Neural cell (in vitro differentiated cells): Measurements from ENCODE around the gene APLF. TPM values are rescaled to one million over a fixed set of nuclear protein-coding genes. Genes with fewer than 3 reads are reported as not detected.

Experiments used
- H2AFZ ChIP-seq: fragments of 200-600, 300-800 bp; sonication (generic), shearing (Covaris generic); 2 replicates; pipeline ENCODE4 v1.6.0; 2014; ENCODE audit warnings: low read depth, mild to moderate bottlenecking, antibody characterized with exemption, low read length, moderate library complexity
- H3F3A ChIP-seq: fragments of 200-600 bp; shearing (Covaris generic); 2 replicates; pipeline ENCODE4 v1.6.1; 2016; ENCODE audit warnings: mild to moderate bottlenecking, moderate library complexity, mixed read lengths, antibody characterized with exemption, low read length; ENCODE audit not compliant: insufficient read depth, poor library complexity, severe bottlenecking
- H3K27ac ChIP-seq: fragments of 200-600, 300-800 bp; sonication (generic), shearing (Covaris generic); 2 replicates; pipeline ENCODE4 v1.5.1; 2014; ENCODE audit warnings: mild to moderate bottlenecking, low read length, moderate library complexity
- H3K27me3 ChIP-seq: fragments of 300-800, 200-600 bp; sonication (generic), shearing (Covaris generic); 2 replicates; pipeline ENCODE4 v1.6.0; 2014; ENCODE audit warnings: mild to moderate bottlenecking, low read depth, low read length, moderate library complexity; ENCODE audit not compliant: insufficient read depth
- H3K36me3 ChIP-seq: fragments of 300-800, 200-600 bp; sonication (generic), shearing (Covaris generic); 2 replicates; pipeline ENCODE4 v1.5.1; 2014; ENCODE audit warnings: mild to moderate bottlenecking, antibody characterized with exemption, low read length, moderate library complexity; ENCODE audit not compliant: insufficient read depth
- H3K4me2 ChIP-seq: fragments of 300-800, 200-600 bp; sonication (generic), shearing (Covaris generic); 2 replicates; pipeline ENCODE4 v1.6.0; 2014; ENCODE audit warnings: mild to moderate bottlenecking, low read length
- H3K4me3 ChIP-seq: fragments of 300-800, 200-600 bp; sonication (generic), shearing (Covaris generic); 2 replicates; pipeline ENCODE4 v1.5.1; 2014; ENCODE audit warnings: mild to moderate bottlenecking, low read length, moderate library complexity
- H3K79me2 ChIP-seq: fragments of 200-600 bp; shearing (Covaris generic); replicated peaks from 2 replicates; pipeline ENCODE4 v1.6.0; 2014; ENCODE audit warnings: mild to moderate bottlenecking, low read length, moderate library complexity; ENCODE audit not compliant: insufficient read depth
- H3K9ac ChIP-seq: fragments of 300-800, 200-600 bp; sonication (generic), shearing (Covaris generic); 2 replicates; pipeline ENCODE4 v1.6.1; 2016; ENCODE audit warnings: mild to moderate bottlenecking, low read length, mixed read lengths
- H3K9me2 ChIP-seq: fragments of 200-600 bp; shearing (Covaris generic); 2 replicates; pipeline ENCODE4 v1.6.1; 2016; ENCODE audit warnings: mild to moderate bottlenecking, low read length, mixed read lengths; ENCODE audit not compliant: insufficient read depth
- H3K9me3 ChIP-seq: fragments of 200-600, 300-800 bp; sonication (generic), shearing (Covaris generic); 2 replicates; pipeline ENCODE4 v1.6.1; 2016; ENCODE audit warnings: mild to moderate bottlenecking, mixed run types, low read length, moderate library complexity, mixed read lengths
- H4K20me1 ChIP-seq: fragments of 200-600 bp; shearing (Covaris generic); 2 replicates; pipeline ENCODE4 v1.6.1; 2016; ENCODE audit warnings: mild to moderate bottlenecking, mixed run types; ENCODE audit not compliant: insufficient read depth
- EP300 ChIP-seq: fragments of 450-650 bp; conservative IDR thresholded peaks from 2 replicates; pipeline ENCODE4 v1.6.1; 2014; ENCODE audit warnings: antibody characterized with exemption, mild to moderate bottlenecking, moderate library complexity; ENCODE audit not compliant: poor library complexity, severe bottlenecking
- EZH2 ChIP-seq: fragments of 200-600, 300-800 bp; shearing (Covaris generic), sonication (generic); IDR thresholded peaks from 2 replicates; pipeline ENCODE4 v1.6.1; 2014; ENCODE audit warnings: antibody characterized with exemption, low read length, borderline replicate concordance, mild to moderate bottlenecking; ENCODE audit not compliant: insufficient read depth, poor library complexity, severe bottlenecking
- MXI1 ChIP-seq: fragments of 450-650 bp; conservative IDR thresholded peaks from 2 replicates; pipeline ENCODE4 v1.6.1; 2014; ENCODE audit warnings: antibody characterized with exemption, mild to moderate bottlenecking; ENCODE audit not compliant: poor library complexity, severe bottlenecking
- POLR2AphosphoS5 ChIP-seq: IDR thresholded peaks from 2 replicates; pipeline ENCODE4 v1.6.1; 2012
- RAD21 ChIP-seq: fragments of 450-650 bp; conservative IDR thresholded peaks from 2 replicates; pipeline ENCODE4 v1.6.1; 2014; ENCODE audit warnings: antibody characterized with exemption, mild to moderate bottlenecking, moderate library complexity
- SMC3 ChIP-seq: fragments of 450-650 bp; conservative IDR thresholded peaks from 2 replicates; pipeline ENCODE4 v1.6.1; 2014; ENCODE audit warnings: antibody characterized with exemption, mild to moderate bottlenecking, moderate library complexity; ENCODE audit not compliant: poor library complexity
- TAF1 ChIP-seq: IDR thresholded peaks from 2 replicates; pipeline ENCODE4 v1.6.1; 2012; ENCODE audit warnings: low read depth
- polyA plus RNA-seq: library from polyadenylated mRNA; depleted of rRNA; stranded (reverse); fragments of >200 nt; gene quantifications from 2 replicates; pipeline ENCODE4 v1.2.3, GENCODE V29; 2014
- TF ChIP-seq, protein P1 (sequence below): IDR thresholded peaks from 2 replicates; pipeline ENCODE4 v1.6.1; 2012; ENCODE audit warnings: borderline replicate concordance
- TF ChIP-seq, protein P2 (sequence below): fragments of 450-650 bp; IDR thresholded peaks from 2 replicates; pipeline ENCODE4 v1.5.1; 2014; ENCODE audit warnings: antibody characterized with exemption, mild to moderate bottlenecking, moderate library complexity; ENCODE audit not compliant: poor library complexity, severe bottlenecking

The APLF gene
- polyA plus RNA-seq, 1 donor from 2014 or later = 0.45 TPM

DNA sequence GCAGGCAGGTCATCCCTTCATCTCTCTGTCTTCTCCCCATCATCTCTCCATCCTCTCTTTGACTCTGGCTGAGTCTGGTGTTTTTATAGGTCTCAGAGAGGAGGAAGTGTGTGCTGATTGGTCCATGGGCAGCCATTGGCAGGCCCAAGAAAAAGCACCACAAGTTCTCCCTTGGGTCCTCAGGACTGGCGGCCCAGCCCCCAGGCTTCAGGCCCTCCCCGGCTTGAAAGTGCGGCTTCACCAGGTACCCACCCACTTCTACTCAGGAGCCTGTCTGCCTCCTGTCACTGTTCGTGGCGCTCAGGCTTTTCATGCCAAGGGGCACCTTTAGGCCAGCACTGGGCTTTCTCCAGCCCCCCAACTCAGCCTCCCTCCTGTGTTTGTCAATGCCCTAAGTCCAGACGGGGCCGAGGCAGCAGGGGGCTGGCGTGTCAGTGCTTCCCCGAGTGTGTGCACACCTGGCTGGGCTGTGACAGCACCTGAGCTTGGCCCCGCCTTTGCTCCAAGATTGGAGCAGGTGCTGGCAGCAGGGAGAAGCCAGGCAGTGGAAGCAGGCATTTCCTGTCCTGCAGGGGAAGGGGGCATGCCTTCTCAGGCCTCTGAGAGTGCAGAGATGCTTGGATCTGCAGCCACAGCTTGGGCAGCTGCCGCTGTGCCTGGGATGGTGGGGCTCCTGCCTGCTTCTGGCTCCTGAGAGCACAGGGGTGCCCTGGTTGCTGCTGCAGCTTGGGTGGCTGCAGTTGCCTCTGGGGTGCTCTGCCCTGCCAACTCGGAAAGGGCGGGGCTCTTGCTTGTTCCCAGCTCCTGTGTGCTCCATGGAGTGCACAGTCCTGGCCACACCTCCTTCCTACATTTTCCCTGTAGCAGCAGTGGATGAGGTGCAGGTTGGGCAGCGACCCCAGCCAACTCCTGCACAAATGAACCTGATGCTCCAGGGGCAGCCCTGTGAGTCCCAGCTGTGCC is 34.4 kb upstream of the APLF start:
- no peak overlapping the region for H3K4me3 ChIP-seq
- H3K27me3 ChIP-seq = no peaks in the 10 kb centered on the region
- no peak overlapping the region for H3K9ac ChIP-seq
- TF ChIP-seq, protein P1, sequence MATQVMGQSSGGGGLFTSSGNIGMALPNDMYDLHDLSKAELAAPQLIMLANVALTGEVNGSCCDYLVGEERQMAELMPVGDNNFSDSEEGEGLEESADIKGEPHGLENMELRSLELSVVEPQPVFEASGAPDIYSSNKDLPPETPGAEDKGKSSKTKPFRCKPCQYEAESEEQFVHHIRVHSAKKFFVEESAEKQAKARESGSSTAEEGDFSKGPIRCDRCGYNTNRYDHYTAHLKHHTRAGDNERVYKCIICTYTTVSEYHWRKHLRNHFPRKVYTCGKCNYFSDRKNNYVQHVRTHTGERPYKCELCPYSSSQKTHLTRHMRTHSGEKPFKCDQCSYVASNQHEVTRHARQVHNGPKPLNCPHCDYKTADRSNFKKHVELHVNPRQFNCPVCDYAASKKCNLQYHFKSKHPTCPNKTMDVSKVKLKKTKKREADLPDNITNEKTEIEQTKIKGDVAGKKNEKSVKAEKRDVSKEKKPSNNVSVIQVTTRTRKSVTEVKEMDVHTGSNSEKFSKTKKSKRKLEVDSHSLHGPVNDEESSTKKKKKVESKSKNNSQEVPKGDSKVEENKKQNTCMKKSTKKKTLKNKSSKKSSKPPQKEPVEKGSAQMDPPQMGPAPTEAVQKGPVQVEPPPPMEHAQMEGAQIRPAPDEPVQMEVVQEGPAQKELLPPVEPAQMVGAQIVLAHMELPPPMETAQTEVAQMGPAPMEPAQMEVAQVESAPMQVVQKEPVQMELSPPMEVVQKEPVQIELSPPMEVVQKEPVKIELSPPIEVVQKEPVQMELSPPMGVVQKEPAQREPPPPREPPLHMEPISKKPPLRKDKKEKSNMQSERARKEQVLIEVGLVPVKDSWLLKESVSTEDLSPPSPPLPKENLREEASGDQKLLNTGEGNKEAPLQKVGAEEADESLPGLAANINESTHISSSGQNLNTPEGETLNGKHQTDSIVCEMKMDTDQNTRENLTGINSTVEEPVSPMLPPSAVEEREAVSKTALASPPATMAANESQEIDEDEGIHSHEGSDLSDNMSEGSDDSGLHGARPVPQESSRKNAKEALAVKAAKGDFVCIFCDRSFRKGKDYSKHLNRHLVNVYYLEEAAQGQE = no peak
- TF ChIP-seq, protein P2, sequence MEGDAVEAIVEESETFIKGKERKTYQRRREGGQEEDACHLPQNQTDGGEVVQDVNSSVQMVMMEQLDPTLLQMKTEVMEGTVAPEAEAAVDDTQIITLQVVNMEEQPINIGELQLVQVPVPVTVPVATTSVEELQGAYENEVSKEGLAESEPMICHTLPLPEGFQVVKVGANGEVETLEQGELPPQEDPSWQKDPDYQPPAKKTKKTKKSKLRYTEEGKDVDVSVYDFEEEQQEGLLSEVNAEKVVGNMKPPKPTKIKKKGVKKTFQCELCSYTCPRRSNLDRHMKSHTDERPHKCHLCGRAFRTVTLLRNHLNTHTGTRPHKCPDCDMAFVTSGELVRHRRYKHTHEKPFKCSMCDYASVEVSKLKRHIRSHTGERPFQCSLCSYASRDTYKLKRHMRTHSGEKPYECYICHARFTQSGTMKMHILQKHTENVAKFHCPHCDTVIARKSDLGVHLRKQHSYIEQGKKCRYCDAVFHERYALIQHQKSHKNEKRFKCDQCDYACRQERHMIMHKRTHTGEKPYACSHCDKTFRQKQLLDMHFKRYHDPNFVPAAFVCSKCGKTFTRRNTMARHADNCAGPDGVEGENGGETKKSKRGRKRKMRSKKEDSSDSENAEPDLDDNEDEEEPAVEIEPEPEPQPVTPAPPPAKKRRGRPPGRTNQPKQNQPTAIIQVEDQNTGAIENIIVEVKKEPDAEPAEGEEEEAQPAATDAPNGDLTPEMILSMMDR = no peak
- TF ChIP-seq TAF1 (no peak), EZH2 (no peak), POLR2AphosphoS5 (no peak), RAD21 (no peak), MXI1 (no peak), SMC3 (no peak), EP300 (no peak)
- H3K79me2 ChIP-seq = no peaks in the 10 kb centered on the region
- H3K4me2 ChIP-seq = no peak overlapping the region
- no peaks in the 10 kb centered on the region for H3K9me2 ChIP-seq
- no peak overlapping the region for H3K27ac ChIP-seq
- H2AFZ ChIP-seq = no peak overlapping the region
- H3K9me3 ChIP-seq = no peaks in the 10 kb centered on the region
- H3F3A ChIP-seq = no peaks in the 10 kb centered on the region
- H4K20me1 ChIP-seq = no peaks in the 10 kb centered on the region
- H3K36me3 ChIP-seq = no peaks in the 10 kb centered on the region

DNA sequence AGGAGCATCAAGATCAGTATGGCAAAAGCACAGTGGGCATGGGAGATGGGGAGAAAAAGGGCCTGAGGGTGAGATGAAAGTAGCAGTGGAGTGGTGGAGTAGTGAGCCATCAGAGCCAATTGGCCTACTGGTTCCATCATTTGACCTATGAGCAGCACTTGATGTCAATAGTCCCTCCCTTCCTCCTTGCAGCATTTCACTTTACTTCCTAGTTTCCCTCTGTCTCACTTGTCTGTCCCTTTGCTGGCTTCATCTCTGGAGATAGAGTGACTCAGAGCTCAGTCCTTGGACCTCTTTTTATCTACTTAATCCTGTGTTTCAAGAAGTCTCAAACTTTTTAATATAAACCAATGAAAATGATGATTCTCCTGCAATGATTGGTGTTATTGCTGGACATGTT is 32.4 kb upstream of the APLF start:
- Histone ChIP-seq H3K27me3 (no peaks in the 10 kb centered on the region), H3K36me3 (no peaks in the 10 kb centered on the region), H2AFZ (no peak overlapping the region), H3K4me2 (no peak overlapping the region), H3K79me2 (no peaks in the 10 kb centered on the region), H3K9me3 (no peaks in the 10 kb centered on the region), H3K4me3 (no peak overlapping the region), H3K27ac (no peak overlapping the region), H3K9ac (no peak overlapping the region), H3K9me2 (no peaks in the 10 kb centered on the region), H4K20me1 (no peaks in the 10 kb centered on the region), H3F3A (no peaks in the 10 kb centered on the region)
- TF ChIP-seq, protein P1 = no peak
- TF ChIP-seq MXI1 = no peak
- TF ChIP-seq RAD21 = no peak
- no peak for TF ChIP-seq SMC3
- no peak for TF ChIP-seq TAF1
- TF ChIP-seq, protein P2 = no peak
- no peak for TF ChIP-seq EZH2
- TF ChIP-seq EP300 = no peak
- TF ChIP-seq POLR2AphosphoS5 = no peak
